DND-41 (cell line): ENCODE measurements around the gene DCLK1.

Experiments
- EZH2 ChIP-seq: IDR thresholded peaks from 3 replicates; pipeline ENCODE4 v1.6.1; 2012; ENCODE audit warnings: borderline replicate concordance, low read depth, mild to moderate bottlenecking, moderate library complexity, low read length, inconsistent platforms; ENCODE audit not compliant: severe bottlenecking
- TF ChIP-seq, protein P1 (sequence below): IDR thresholded peaks from 2 replicates; pipeline ENCODE4 v1.5.1; 2012; ENCODE audit warnings: borderline replicate concordance, low read length, moderate library complexity, mild to moderate bottlenecking; ENCODE audit not compliant: poor library complexity, severe bottlenecking; ENCODE audit errors: extremely low read depth

DNA sequence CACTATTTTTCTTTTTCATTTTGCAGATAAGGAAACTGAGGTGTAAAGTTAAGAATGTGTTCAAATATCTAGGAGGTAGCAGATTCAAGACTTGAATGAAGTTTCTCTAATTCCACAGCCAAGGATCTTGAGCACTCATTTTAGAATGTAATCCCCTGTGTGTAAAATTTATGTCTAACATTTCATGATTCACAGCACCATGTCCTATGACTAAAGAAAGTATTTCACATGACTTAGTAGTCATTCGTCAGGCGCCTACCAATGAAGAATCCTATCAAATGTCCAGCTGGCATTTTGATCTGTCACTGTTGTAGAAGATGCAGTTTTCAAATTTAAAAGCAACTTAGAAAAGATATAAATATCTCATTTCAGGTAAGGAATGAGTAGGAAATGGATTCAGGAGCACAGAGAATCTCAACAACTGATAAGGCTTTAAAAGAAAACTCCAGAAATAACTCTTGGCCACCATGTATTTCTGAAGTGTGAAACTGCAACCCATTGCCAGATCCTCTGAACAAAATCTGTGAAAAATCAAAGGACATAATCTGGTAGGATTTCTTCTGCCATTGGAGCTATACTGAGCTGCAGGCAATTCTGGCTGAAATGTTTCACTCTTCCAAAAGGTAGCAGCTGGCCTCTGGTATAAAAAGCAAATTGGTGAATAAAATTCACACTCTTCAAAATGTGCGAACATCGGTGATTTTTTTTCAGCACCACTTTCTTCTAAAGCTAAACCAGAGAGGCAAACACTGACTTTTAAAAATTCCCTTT is 92.2 kb downstream of the DCLK1 start:
- TF ChIP-seq, protein P1, sequence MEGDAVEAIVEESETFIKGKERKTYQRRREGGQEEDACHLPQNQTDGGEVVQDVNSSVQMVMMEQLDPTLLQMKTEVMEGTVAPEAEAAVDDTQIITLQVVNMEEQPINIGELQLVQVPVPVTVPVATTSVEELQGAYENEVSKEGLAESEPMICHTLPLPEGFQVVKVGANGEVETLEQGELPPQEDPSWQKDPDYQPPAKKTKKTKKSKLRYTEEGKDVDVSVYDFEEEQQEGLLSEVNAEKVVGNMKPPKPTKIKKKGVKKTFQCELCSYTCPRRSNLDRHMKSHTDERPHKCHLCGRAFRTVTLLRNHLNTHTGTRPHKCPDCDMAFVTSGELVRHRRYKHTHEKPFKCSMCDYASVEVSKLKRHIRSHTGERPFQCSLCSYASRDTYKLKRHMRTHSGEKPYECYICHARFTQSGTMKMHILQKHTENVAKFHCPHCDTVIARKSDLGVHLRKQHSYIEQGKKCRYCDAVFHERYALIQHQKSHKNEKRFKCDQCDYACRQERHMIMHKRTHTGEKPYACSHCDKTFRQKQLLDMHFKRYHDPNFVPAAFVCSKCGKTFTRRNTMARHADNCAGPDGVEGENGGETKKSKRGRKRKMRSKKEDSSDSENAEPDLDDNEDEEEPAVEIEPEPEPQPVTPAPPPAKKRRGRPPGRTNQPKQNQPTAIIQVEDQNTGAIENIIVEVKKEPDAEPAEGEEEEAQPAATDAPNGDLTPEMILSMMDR: no peak
- no peak for TF ChIP-seq EZH2
